Stimulated activated naive CD8-positive, alpha-beta T cell treated with anti-CD3 and anti-CD28 coated beads, Interleukin-15, Interleukin-2, amounts not matched to agents 100 U/mL and 50 U/mL, for 24 hours (primary cell): ENCODE data around the gene EEF1AKMT3.

Experiments
- ATAC-seq: fragments of 150-1000 bp; cut with Tn5 transposase; one replicate; pipeline ENCODE4 v1.10.0; 2021
- DNase-seq: peaks from one replicate; pipeline ENCODE4 v3.0.0; 2021

EEF1AKMT3 gene

GRCh38 chr12:57772429-57773322, at the start of gene EEF1AKMT3:
Gene EEF1AKMT3 (plus strand): TSS chr12:57772614. CDS start chr12:57772725, 111 bp downstream.
- DNase-seq (peak; percentile 60), ATAC-seq (peak; percentile 16)

GRCh38 chr12:57722716-57723629, 49.4 kb upstream of the EEF1AKMT3 start:
- no peak for ATAC-seq
- no peak for DNase-seq

- DNase-seq (no peak), ATAC-seq (no peak)
These were observed 48.8 kb upstream of the EEF1AKMT3 start for GRCh38 chr12:57723630-57723962.

- DNase-seq (no peak), ATAC-seq (no peak)
These were observed 48.1 kb upstream of the EEF1AKMT3 start for GRCh38 chr12:57724003-57724935.

- DNase-seq (no peak), ATAC-seq (no peak)
These were observed 47.3 kb upstream of the EEF1AKMT3 start for GRCh38 chr12:57724936-57725740.

GRCh38 chr12:57725851-57726150, 46.6 kb upstream of the EEF1AKMT3 start:
- ATAC-seq (no peak), DNase-seq (no peak)

GRCh38 chr12:57726151-57726883, 46.1 kb upstream of the EEF1AKMT3 start:
- peak; percentile 20 for ATAC-seq
- DNase-seq, result peak; percentile 45

- ATAC-seq, result no peak
- DNase-seq, result no peak
These were observed 45.3 kb upstream of the EEF1AKMT3 start for GRCh38 chr12:57726884-57727757.

GRCh38 chr12:57727758-57728395, 44.5 kb upstream of the EEF1AKMT3 start:
- ATAC-seq (no peak), DNase-seq (no peak)

GRCh38 chr12:57729321-57729844, 43.0 kb upstream of the EEF1AKMT3 start:
- ATAC-seq, result no peak

GRCh38 chr12:57730336-57731067, 41.9 kb upstream of the EEF1AKMT3 start:
- no peak for DNase-seq
- no peak for ATAC-seq

More at GRCh38 chr12:57729321-57729844, 43.0 kb upstream of the EEF1AKMT3 start:
- no peak for DNase-seq

- no peak for DNase-seq
- no peak for ATAC-seq
These were observed 40.9 kb upstream of the EEF1AKMT3 start for GRCh38 chr12:57731411-57732080.

GRCh38 chr12:57732270-57732669, 40.1 kb upstream of the EEF1AKMT3 start:
- no peak for ATAC-seq
- DNase-seq, result no peak

- no peak for ATAC-seq
These were observed 39.5 kb upstream of the EEF1AKMT3 start for GRCh38 chr12:57732726-57733593.

GRCh38 chr12:57733928-57734327, 38.5 kb upstream of the EEF1AKMT3 start:
- DNase-seq (no peak), ATAC-seq (no peak)

More at GRCh38 chr12:57732726-57733593, 39.5 kb upstream of the EEF1AKMT3 start:
- DNase-seq, result no peak

- ATAC-seq (no peak), DNase-seq (no peak)
These were observed 37.8 kb upstream of the EEF1AKMT3 start for GRCh38 chr12:57734591-57734990.
